K562 (cell line): ENCODE results near the gene MCU. TPM values are rescaled to one million over a fixed set of nuclear protein-coding genes. Genes with fewer than 3 reads are reported as not detected.

Experiments
- ARID1B ChIP-seq: fragments of 450-650 bp; IDR thresholded peaks from 2 replicates; pipeline ENCODE4 v1.6.1; 2016; ENCODE audit warnings: antibody characterized with exemption, mild to moderate bottlenecking, inconsistent platforms
- CBFA2T3 ChIP-seq: fragments of 450-650 bp; IDR thresholded peaks from 2 replicates; pipeline ENCODE4 v1.6.1; 2017
- CREB3 ChIP-seq: fragments of 450-650 bp; conservative IDR thresholded peaks from 2 replicates; pipeline ENCODE4 v1.6.1; 2016; ENCODE audit warnings: missing genetic modification characterization, low read depth, mild to moderate bottlenecking, missing compliant biosample characterization, moderate library complexity
- CREM ChIP-seq: IDR thresholded peaks from 2 replicates; pipeline ENCODE4 v1.6.1; 2014; ENCODE audit warnings: antibody characterized with exemption, low read depth
- CSDE1 ChIP-seq, 2 experiments: fragments of 450-650 bp; IDR thresholded peaks; 2 replicates each; pipeline ENCODE4 v1.6.1; 2016; ENCODE audit warnings: mild to moderate bottlenecking in 1 of 2
- EGR1 ChIP-seq: fragments of 450-650 bp; conservative IDR thresholded peaks from 2 replicates; pipeline ENCODE4 v1.6.1; 2017; ENCODE audit warnings: mild to moderate bottlenecking
- EP300 ChIP-seq: IDR thresholded peaks from 2 replicates; pipeline ENCODE4 v1.6.1; 2012; ENCODE audit warnings: low read length, improper control_type of control experiment
- GABPB2 ChIP-seq: fragments of 250-450 bp; sonication (Bioruptor Pico); conservative IDR thresholded peaks from 2 replicates; pipeline ENCODE4 v1.5.1; 2021; ENCODE audit warnings: mild to moderate bottlenecking
- HDAC1 ChIP-seq, 2 experiments: fragments of 450-650 bp; IDR thresholded peaks; 2 replicates each; pipeline ENCODE4 v1.6.1; 2016 to 2017; ENCODE audit warnings: inconsistent platforms in 1 of 2, mild to moderate bottlenecking in 1 of 2, moderate library complexity in 1 of 2
- HEY1 ChIP-seq: fragments of 250-450 bp; sonication (Bioruptor Pico); IDR thresholded peaks from 2 replicates; pipeline ENCODE4 v1.5.0; 2020; ENCODE audit warnings: mild to moderate bottlenecking, moderate library complexity, borderline replicate concordance
- JUND ChIP-seq, 2 experiments: IDR thresholded peaks; 2 replicates in 1 of 2; 3 replicates in 1 of 2; pipeline ENCODE4 v1.6.1; 2011; ENCODE audit warnings: borderline replicate concordance in 2 of 2, low read depth in 2 of 2, low read length in 2 of 2, improper control_type of control experiment in 1 of 2, missing biosample characterization in 1 of 2, missing genetic modification characterization in 1 of 2, missing genetic modification reagents in 1 of 2
- NKRF ChIP-seq: fragments of 450-650 bp; IDR thresholded peaks from 2 replicates; pipeline ENCODE4 v1.6.1; 2016; ENCODE audit warnings: borderline replicate concordance
- PHF21A ChIP-seq: fragments of 450-650 bp; IDR thresholded peaks from 2 replicates; pipeline ENCODE4 v1.6.1; 2017; ENCODE audit warnings: low read depth, borderline replicate concordance
- RBBP5 ChIP-seq: fragments of 200-600 bp; sonication (generic); IDR thresholded peaks from 2 replicates; pipeline ENCODE4 v1.6.1; 2012; ENCODE audit warnings: borderline replicate concordance, mild to moderate bottlenecking, low read length, control low read depth, inconsistent platforms; ENCODE audit not compliant: insufficient read depth, poor library complexity, severe bottlenecking
- SNAPC5 ChIP-seq: fragments of 250-450 bp; sonication (Bioruptor Pico); IDR thresholded peaks from 2 replicates; pipeline ENCODE4 v1.8.0; 2021; ENCODE audit warnings: moderate library complexity, mild to moderate bottlenecking, inconsistent platforms
- SREBF1 ChIP-seq: fragments of 150-350 bp; IDR thresholded peaks from 2 replicates; pipeline ENCODE4 v1.6.1; 2014; ENCODE audit warnings: antibody characterized with exemption, low read depth, low read length, borderline replicate concordance
- TCF7L2 ChIP-seq: fragments of 150-350 bp; IDR thresholded peaks from 2 replicates; pipeline ENCODE4 v1.6.1; 2016; ENCODE audit warnings: low read depth, mild to moderate bottlenecking, low read length, moderate library complexity
- ZBTB9 ChIP-seq: fragments of 450-650 bp; formaldehyde crosslinking; IDR thresholded peaks from 2 replicates; pipeline ENCODE4 v1.4.0; 2020; ENCODE audit warnings: mild to moderate bottlenecking, moderate library complexity
- ZNF224 ChIP-seq: sonication (generic); formaldehyde crosslinking; IDR thresholded peaks from 2 replicates; pipeline ENCODE4 v1.8.0; 2022; ENCODE audit warnings: mild to moderate bottlenecking, missing genetic modification reagents
- polyA plus RNA-seq, 8 experiments: library from polyadenylated mRNA; depleted of rRNA in 4 of 8; stranded (reverse) in 5 of 8; unstranded in 3 of 8; fragments of >200 nt; fragmentation: Nextera tagmentation in 2 of 8; fragmentation: Illumina TruSeq in 1 of 8; extraction: Ambion mirVana in 2 of 8; extraction: Trizol in 1 of 8; gene quantifications; 2 replicates each; pipeline versions ENCODE4 v1.2.1 to v1.2.3, GENCODE V29; 2011 to 2014; ENCODE audit warnings: inconsistent platforms in 1 of 8, missing spikeins in 1 of 8
- total RNA-seq, 7 experiments: library from RNA; depleted of rRNA in 6 of 7; stranded (reverse); fragments of >200 nt in 6 of 7; fragmentation: Illumina TruSeq in 2 of 7; extraction: Trizol in 2 of 7; gene quantifications; 2 replicates each; pipeline versions ENCODE4 v1.2.1 to v1.2.3, GENCODE V29; 2011 to 2021; ENCODE audit warnings: low replicate concordance in 1 of 7
- TF ChIP-seq, protein P1 (sequence below), 2 experiments: fragments of 450-650 bp; IDR thresholded peaks; 2 replicates each; pipeline ENCODE4 v1.6.1; 2016
- TF ChIP-seq, protein P2 (sequence below): fragments of 450-650 bp; IDR thresholded peaks from one replicate; pipeline ENCODE4 v1.6.1; 2018; ENCODE audit warnings: mild to moderate bottlenecking, moderate library complexity; ENCODE audit not compliant: partially characterized antibody

MCU gene
- total and polyA plus RNA-seq, 9 of the 15 experiments (the other 6 are each of a cell fraction or from before 2014, with no cell fraction given) = 8.2 to 88.8 (median 21.3) TPM

GRCh38 chr10:72753760-72754231, 61.9 kb downstream of the MCU start (continued):
- no peak for TF ChIP-seq CREB3 (tag)
- no peak for TF ChIP-seq CSDE1 (IDR thresholded peaks at IDR 0.05)
- TF ChIP-seq ZBTB9 (CRISPR knock-in tag) = no peak
- TF ChIP-seq PHF21A = no peak
- 0 out of 2 replicates have a peak, but pooled peaks have one; percentile 12 for TF ChIP-seq JUND (IDR thresholded peaks at IDR 0.05; ENCODE audit: borderline replicate concordance, low read depth, low read length)
- TF ChIP-seq JUND (tag; IDR thresholded peaks at IDR 0.05; ENCODE audit: borderline replicate concordance, low read depth, low read length) = no peak
- no peak for TF ChIP-seq SNAPC5 (CRISPR knock-in tag)
- no peak for TF ChIP-seq GABPB2
- peak in 1 of 2 experiments; percentile 57; a peak in 2 of 4 replicates for TF ChIP-seq HDAC1 (IDR thresholded peaks at IDR 0.05)
- TF ChIP-seq CREM = no peak
- no peak for TF ChIP-seq NKRF
- TF ChIP-seq RBBP5 = no peak
- no peak for TF ChIP-seq ZNF224 (CRISPR knock-in tag)
- peak; percentile 48 for TF ChIP-seq ARID1B
- TF ChIP-seq EGR1 = peak; percentile 26; the same call in 1 of the 2 replicates
- TF ChIP-seq, protein P1, sequence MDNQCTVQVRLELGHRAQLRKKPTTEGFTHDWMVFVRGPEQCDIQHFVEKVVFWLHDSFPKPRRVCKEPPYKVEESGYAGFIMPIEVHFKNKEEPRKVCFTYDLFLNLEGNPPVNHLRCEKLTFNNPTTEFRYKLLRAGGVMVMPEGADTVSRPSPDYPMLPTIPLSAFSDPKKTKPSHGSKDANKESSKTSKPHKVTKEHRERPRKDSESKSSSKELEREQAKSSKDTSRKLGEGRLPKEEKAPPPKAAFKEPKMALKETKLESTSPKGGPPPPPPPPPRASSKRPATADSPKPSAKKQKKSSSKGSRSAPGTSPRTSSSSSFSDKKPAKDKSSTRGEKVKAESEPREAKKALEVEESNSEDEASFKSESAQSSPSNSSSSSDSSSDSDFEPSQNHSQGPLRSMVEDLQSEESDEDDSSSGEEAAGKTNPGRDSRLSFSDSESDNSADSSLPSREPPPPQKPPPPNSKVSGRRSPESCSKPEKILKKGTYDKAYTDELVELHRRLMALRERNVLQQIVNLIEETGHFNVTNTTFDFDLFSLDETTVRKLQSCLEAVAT (IDR thresholded peaks at IDR 0.05) = peak in 1 of 2 experiments; percentile 89; a peak in 2 of 4 replicates
- TF ChIP-seq, protein P2, sequence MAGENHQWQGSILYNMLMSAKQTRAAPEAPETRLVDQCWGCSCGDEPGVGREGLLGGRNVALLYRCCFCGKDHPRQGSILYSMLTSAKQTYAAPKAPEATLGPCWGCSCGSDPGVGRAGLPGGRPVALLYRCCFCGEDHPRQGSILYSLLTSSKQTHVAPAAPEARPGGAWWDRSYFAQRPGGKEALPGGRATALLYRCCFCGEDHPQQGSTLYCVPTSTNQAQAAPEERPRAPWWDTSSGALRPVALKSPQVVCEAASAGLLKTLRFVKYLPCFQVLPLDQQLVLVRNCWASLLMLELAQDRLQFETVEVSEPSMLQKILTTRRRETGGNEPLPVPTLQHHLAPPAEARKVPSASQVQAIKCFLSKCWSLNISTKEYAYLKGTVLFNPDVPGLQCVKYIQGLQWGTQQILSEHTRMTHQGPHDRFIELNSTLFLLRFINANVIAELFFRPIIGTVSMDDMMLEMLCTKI = no peak
- TF ChIP-seq TCF7L2 = no peak
- TF ChIP-seq SREBF1 = no peak
- no peak for TF ChIP-seq HEY1 (CRISPR knock-in tag)
- peak; percentile 62 for TF ChIP-seq CBFA2T3
- TF ChIP-seq EP300 = 0 out of 2 replicates have a peak, but pooled peaks have one; percentile 11
